ENCODE results near the gene MAST3. TPM values are rescaled to one million over a fixed set of nuclear protein-coding genes. Genes with fewer than 3 reads are reported as not detected.

Gene MAST3

DNA sequence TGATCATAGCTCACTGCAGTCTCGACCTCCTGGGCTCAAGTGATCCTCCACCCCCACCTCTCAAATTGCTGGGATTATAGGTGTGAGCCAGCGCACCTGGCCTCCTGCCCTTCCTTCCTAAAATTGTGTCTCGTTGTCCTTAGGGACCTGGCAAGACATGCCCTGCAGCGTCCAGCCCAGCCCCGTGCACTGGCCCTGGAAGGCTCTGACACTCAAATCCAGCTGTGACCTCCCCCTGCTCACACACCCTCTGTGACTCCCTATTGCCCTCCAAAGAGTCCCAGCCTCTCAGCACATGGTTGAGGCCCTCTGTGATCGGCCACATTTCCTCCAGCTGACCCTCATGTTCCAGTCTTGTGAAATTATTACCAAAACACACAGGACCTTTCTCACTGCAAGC, 100.4 kb downstream of the MAST3 start:
- Histone ChIP-seq H3K4ac (ENCODE audit: low read depth in 1 of 2, low read length in 2 of 2) (no peak overlapping the region), H3K27me3 (ENCODE audit: control insufficient read depth in 1 of 2, insufficient read depth in 1 of 2, low read length in 2 of 2) (no peaks in the 10 kb centered on the region)
- WGBS: 85% methylated on average over 6 of the region's 6 CpGs

GRCh38 chr19:18198374-18198773, 100.8 kb downstream of the MAST3 start:
- H2AFZ ChIP-seq (ENCODE audit: low read depth, low read length): no peak overlapping the region
- H3K9me3 ChIP-seq (ENCODE audit: control insufficient read depth, low read length): no peaks in the 10 kb centered on the region
- 83% methylated on average over 3 of the region's 6 CpGs for WGBS
- no peak overlapping the region for H3K18ac ChIP-seq (ENCODE audit: low read depth in 1 of 2, low read length in 2 of 2)
- H2BK120ac ChIP-seq (ENCODE audit: low read depth, low read length): no peak overlapping the region
- H3K4me1 ChIP-seq (ENCODE audit: control insufficient read depth, insufficient read depth, low read depth, low read length): peaks cover 23% of the 10 kb centered on the region
- H3K9ac ChIP-seq (ENCODE audit: low read length): no peak overlapping the region
- no peak overlapping the region for H3K4me2 ChIP-seq (ENCODE audit: low read length, poor library complexity, severe bottlenecking)
- H3K79me1 ChIP-seq (replicated peaks; ENCODE audit: low read length, poor library complexity, severe bottlenecking): peaks cover 21% of the 10 kb centered on the region
- H4K8ac ChIP-seq (ENCODE audit: low read length): no peak overlapping the region
- no peak overlapping the region for H2AK5ac ChIP-seq (ENCODE audit: low read length, severe bottlenecking)
- peaks cover 48 to 52% of the 10 kb centered on the region in 2 experiments for H3K36me3 ChIP-seq (ENCODE audit: control insufficient read depth in 1 of 2, insufficient read depth in 2 of 2, low read depth in 1 of 2, low read length in 2 of 2)
- no peak overlapping the region for H3K27ac ChIP-seq (ENCODE audit: low read length, poor library complexity, severe bottlenecking)
- no peak overlapping the region for H2BK15ac ChIP-seq (ENCODE audit: low read depth, poor library complexity, severe bottlenecking)
- H4K91ac ChIP-seq (ENCODE audit: low read length): no peak overlapping the region
- no peak overlapping the region for H2BK12ac ChIP-seq (ENCODE audit: low read length in 2 of 2)
- H3K4me3 ChIP-seq (ENCODE audit: insufficient read depth in 1 of 2, low read depth in 1 of 2, low read length in 2 of 2): no peak overlapping the region
- no peak overlapping the region for H3K23ac ChIP-seq (ENCODE audit: low read length in 2 of 2)
- H3K27me3 ChIP-seq (ENCODE audit: control insufficient read depth in 1 of 2, insufficient read depth in 1 of 2, low read length in 2 of 2): no peaks in the 10 kb centered on the region
- H3K4ac ChIP-seq (ENCODE audit: low read depth in 1 of 2, low read length in 2 of 2): no peak overlapping the region
- no peak overlapping the region for H3K14ac ChIP-seq (ENCODE audit: low read length in 2 of 2)
- DNase-seq: no peak
- no peak overlapping the region for H2BK5ac ChIP-seq (ENCODE audit: low read depth, low read length, poor library complexity, severe bottlenecking)

More for the DNA sequence above, 100.4 kb downstream of the MAST3 start:
- Histone ChIP-seq H2AK5ac (ENCODE audit: low read length, severe bottlenecking) (no peak overlapping the region), H3K4me3 (ENCODE audit: insufficient read depth in 1 of 2, low read depth in 1 of 2, low read length in 2 of 2) (no peak overlapping the region), H3K4me2 (ENCODE audit: low read length, poor library complexity, severe bottlenecking) (no peak overlapping the region), H3K9me3 (ENCODE audit: control insufficient read depth, low read length) (no peaks in the 10 kb centered on the region), H3K27ac (ENCODE audit: low read length, poor library complexity, severe bottlenecking) (no peak overlapping the region), H3K9ac (ENCODE audit: low read length) (no peak overlapping the region), H3K36me3 (ENCODE audit: control insufficient read depth in 1 of 2, insufficient read depth in 2 of 2, low read depth in 1 of 2, low read length in 2 of 2) (peaks cover 48 to 52% of the 10 kb centered on the region in 2 experiments), H2AFZ (ENCODE audit: low read depth, low read length) (no peak overlapping the region), H2BK120ac (ENCODE audit: low read depth, low read length) (no peak overlapping the region), H2BK15ac (ENCODE audit: low read depth, poor library complexity, severe bottlenecking) (no peak overlapping the region), H3K23ac (ENCODE audit: low read length in 2 of 2) (no peak overlapping the region), H2BK5ac (ENCODE audit: low read depth, low read length, poor library complexity, severe bottlenecking) (no peak overlapping the region), H4K91ac (ENCODE audit: low read length) (no peak overlapping the region), H3K18ac (ENCODE audit: low read depth in 1 of 2, low read length in 2 of 2) (no peak overlapping the region), H3K4me1 (ENCODE audit: control insufficient read depth, insufficient read depth, low read depth, low read length) (peaks cover 18% of the 10 kb centered on the region), H4K8ac (ENCODE audit: low read length) (no peak overlapping the region), H3K79me1 (replicated peaks; ENCODE audit: low read length, poor library complexity, severe bottlenecking) (peaks cover 17% of the 10 kb centered on the region), H3K14ac (ENCODE audit: low read length in 2 of 2) (no peak overlapping the region), H2BK12ac (ENCODE audit: low read length in 2 of 2) (no peak overlapping the region)
- DNase-seq: no peak

Small RNAs within 50 kb of the gene (small RNA-seq; reads per million reads assigned to genes)
- gene IFI30 (ENCODE audit: low read depth): not detected

Data from mesenchymal stem cell (in vitro differentiated cells and primary cell).